B cell (primary cell): ENCODE results near the gene SH3RF3. TPM values are rescaled to one million over a fixed set of nuclear protein-coding genes. Genes with fewer than 3 reads are reported as not detected.

Experiments
- ATAC-seq: fragments of 200-7000 bp; cut with Tn5 transposase; one replicate; pipeline ENCODE4 v1.10.0; 2021; ENCODE audit warnings: low read depth, mild to moderate bottlenecking, moderate number of reproducible peaks, moderate library complexity
- CTCF ChIA-PET: fragments of 350-600 bp; sonication (Branson Sonifier 250); formaldehyde crosslinking; loops from one replicate; lab custom pipeline; 2021; ENCODE audit warnings: antibody characterized with exemption, inconsistent platforms; lab: Charles Lee
- POLR2A ChIA-PET: fragments of 350-600 bp; sonication (Branson Sonifier 250); formaldehyde crosslinking; loops from one replicate; lab custom pipeline; 2021; ENCODE audit warnings: antibody characterized with exemption; lab: Charles Lee
- DNase-seq: peaks from one replicate; pipeline ENCODE4 v3.0.0; 2013
- H2AFZ ChIP-seq: 2 replicates; pipeline ENCODE4 v1.6.1; 2012; ENCODE audit warnings: mild to moderate bottlenecking, low read depth, low read length; ENCODE audit not compliant: insufficient read depth, poor library complexity, severe bottlenecking
- H3K27ac ChIP-seq, 2 donors: 1 replicate in 1 of 2; 2 replicates in 1 of 2; pipeline ENCODE4 v1.5.1; 2012 to 2013; ENCODE audit warnings: low read length in 2 of 2, mild to moderate bottlenecking in 2 of 2, moderate library complexity in 1 of 2
- H3K27me3 ChIP-seq, 4 experiments: fragments of 200-600 bp in 1 of 4; sonication (generic) in 1 of 4; replicated peaks in 1 of 4; 1 replicate in 2 of 4; 2 replicates in 2 of 4; pipeline versions ENCODE4 v1.6.1 to v1.7.0; 2013 to 2016; ENCODE audit warnings: low read length in 3 of 4, mild to moderate bottlenecking in 2 of 4, mixed read lengths in 1 of 4, moderate library complexity in 1 of 4; ENCODE audit not compliant: insufficient read depth in 4 of 4, control insufficient read depth in 3 of 4; ENCODE audit errors: control extremely low read depth in 1 of 4
- H3K36me3 ChIP-seq, 2 experiments: replicated peaks in 1 of 2; 1 replicate in 1 of 2; 2 replicates in 1 of 2; pipeline versions ENCODE4 v1.6.1 to v1.7.1; 2013; ENCODE audit warnings: low read length in 1 of 2; ENCODE audit not compliant: insufficient read depth in 2 of 2, control insufficient read depth in 1 of 2; ENCODE audit errors: control extremely low read depth in 1 of 2, extremely low read depth in 1 of 2
- H3K4me1 ChIP-seq, 2 donors: fragments of 200-600 bp in 1 of 2; sonication (generic) in 1 of 2; 1 replicate in 1 of 2; 2 replicates in 1 of 2; pipeline versions ENCODE4 v1.5.1 to v1.6.1; 2013 to 2017; ENCODE audit warnings: low read length in 2 of 2; ENCODE audit not compliant: control insufficient read depth in 2 of 2, insufficient read depth in 2 of 2
- H3K4me2 ChIP-seq: replicated peaks from 2 replicates; pipeline ENCODE3; 2012; ENCODE audit warnings: mild to moderate bottlenecking, low read depth, low read length; ENCODE audit not compliant: poor library complexity, severe bottlenecking
- H3K4me3 ChIP-seq, 5 experiments: fragments of 200-600 bp in 1 of 5; sonication (generic) in 1 of 5; 1 replicate in 3 of 5; 2 replicates in 2 of 5; pipeline versions ENCODE4 v1.5.1 to v1.7.0; 2011 to 2016; ENCODE audit warnings: low read length in 4 of 5, mild to moderate bottlenecking in 4 of 5, low read depth in 2 of 5, control low read depth in 1 of 5, moderate library complexity in 1 of 5; ENCODE audit not compliant: insufficient read depth in 1 of 5; ENCODE audit errors: control extremely low read depth in 1 of 5, extremely low read depth in 1 of 5
- H3K79me2 ChIP-seq: fragments of 200-600 bp; sonication (generic); one replicate; pipeline ENCODE4 v1.6.0; 2016; ENCODE audit warnings: low read length; ENCODE audit not compliant: control insufficient read depth, insufficient read depth
- H3K9ac ChIP-seq: fragments of 200-600 bp; sonication (generic); 2 replicates; pipeline ENCODE4 v1.6.1; 2017; ENCODE audit warnings: mild to moderate bottlenecking, low read length, moderate library complexity
- H3K9me3 ChIP-seq, 3 donors: one replicate each; pipeline versions ENCODE4 v1.6.1 to v1.7.1; 2013; ENCODE audit warnings: low read length in 2 of 3; ENCODE audit not compliant: control insufficient read depth in 2 of 3, insufficient read depth in 1 of 3; ENCODE audit errors: control extremely low read depth in 1 of 3
- H4K20me1 ChIP-seq: 2 replicates; pipeline ENCODE4 v1.6.0; 2012; ENCODE audit warnings: mild to moderate bottlenecking, low read length; ENCODE audit not compliant: insufficient read depth, control insufficient read depth, poor library complexity, severe bottlenecking
- H3K27ac Mint-ChIP-seq: one replicate; pipeline ENCODE4 v1.8.0; 2021; ENCODE audit warnings: mixed read lengths
- H3K27me3 Mint-ChIP-seq: one replicate; pipeline ENCODE4 v1.8.0; 2021; ENCODE audit warnings: mixed read lengths
- H3K4me1 Mint-ChIP-seq: one replicate; pipeline ENCODE4 v1.8.0; 2021; ENCODE audit warnings: mixed read lengths
- H3K4me3 Mint-ChIP-seq: one replicate; pipeline ENCODE4 v1.8.0; 2021; ENCODE audit warnings: mixed read lengths
- H3K9me3 Mint-ChIP-seq: one replicate; pipeline ENCODE4 v1.8.0; 2022; ENCODE audit warnings: mixed read lengths; ENCODE audit not compliant: insufficient read depth
- EZH2 ChIP-seq: IDR thresholded peaks from 2 replicates; pipeline ENCODE4 v1.6.1; 2012; ENCODE audit warnings: borderline replicate concordance, low read depth, mild to moderate bottlenecking, moderate library complexity, low read length; ENCODE audit not compliant: insufficient read depth, poor library complexity, severe bottlenecking
- WGBS: methylation state at CpG from one replicate; pipeline ENCODE4 v1.1.5; 2013; ENCODE audit warnings: missing lambda C conversion rate; ENCODE audit not compliant: insufficient coverage; 5-methylcytosine and 5-hydroxymethylcytosine counted together
- intact Hi-C: fragments of 100-400 bp; cut with micrococcal nuclease; formaldehyde crosslinking; loops from one replicate; pipeline ENCODE4 v1.10.0; 2022
- polyA plus RNA-seq: library from polyadenylated mRNA; depleted of rRNA; stranded (reverse); fragments of >200 nt; gene quantifications from 2 replicates; pipeline ENCODE4 v1.2.3, GENCODE V29; 2012
- total RNA-seq, 2 donors: library from RNA; stranded (reverse); fragments of 120-200 nt in 1 of 2; gene quantifications; 1 replicate in 1 of 2; 2 replicates in 1 of 2; pipeline versions ENCODE4 v1.2.3 to v1.2.4, GENCODE V29; 2013 to 2022
- TF ChIP-seq, protein P1 (sequence below): fragments of 200-600 bp; IDR thresholded peaks from one replicate; pipeline ENCODE4 v1.8.0; 2022; ENCODE audit warnings: antibody characterized with exemption, mild to moderate bottlenecking

The SH3RF3 gene
- total and polyA plus RNA-seq, 2 donors (not counting 1 experiment from before 2014, with no cell fraction given) = 0.07 to 1.2 TPM

DNA sequence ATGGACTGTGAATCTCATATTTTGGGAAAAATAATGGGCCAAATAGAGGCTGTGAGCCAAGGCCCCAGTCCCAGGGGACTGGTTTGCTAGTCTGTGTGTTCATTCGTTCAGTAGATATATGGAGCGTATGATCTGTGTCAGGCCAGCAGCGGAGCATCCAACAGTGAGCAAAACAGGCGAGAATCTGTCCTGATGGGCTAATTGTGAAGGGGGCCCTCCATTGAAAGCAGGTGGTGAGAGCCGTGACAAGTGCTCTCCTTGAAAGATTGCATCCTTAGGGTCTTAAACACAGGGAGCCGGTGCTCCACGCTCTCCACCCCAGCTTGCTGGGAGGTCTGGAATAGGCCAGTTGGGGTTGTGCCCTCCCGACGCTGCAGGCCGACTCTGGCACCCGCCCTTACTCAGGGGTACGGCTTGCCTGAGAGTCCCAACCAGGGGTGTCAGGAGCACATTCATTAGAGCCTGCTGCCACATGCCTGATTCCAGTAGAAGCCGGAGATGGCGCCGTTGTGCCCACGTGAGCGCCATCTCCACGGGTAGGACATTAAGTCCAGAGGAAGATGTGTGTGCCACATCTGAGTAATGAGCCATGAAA, 213.3 kb downstream of the SH3RF3 start:
- no peak overlapping the region for H3K27ac ChIP-seq
- H2AFZ ChIP-seq = no peak overlapping the region
- H3K4me1 Mint-ChIP-seq = no peaks in the 10 kb centered on the region
- 94% methylated on average over 13 of the region's 18 CpGs for whole genome bisulfite sequencing
- H3K4me1 ChIP-seq = no peaks in the 10 kb centered on the region
- peaks cover 0 to 3% (median 0%) of the 10 kb centered on the region in 3 donors for H3K9me3 ChIP-seq
- H3K27me3 Mint-ChIP-seq = peaks cover 10% of the 10 kb centered on the region
- intact Hi-C loops = no loop called here
- H3K27ac Mint-ChIP-seq = no peak overlapping the region
- ATAC-seq = no peak
- H3K9ac ChIP-seq = no peak overlapping the region
- ChIA-PET CTCF (no interaction called here), POLR2A (no interaction called here)
- no peaks in the 10 kb centered on the region for H3K79me2 ChIP-seq
- H3K9me3 Mint-ChIP-seq = no peaks in the 10 kb centered on the region
- H3K4me3 Mint-ChIP-seq = no peak overlapping the region
- no peak overlapping the region for H3K4me2 ChIP-seq
- H3K27me3 ChIP-seq = peaks cover 0 to under 1% (median 0%) of the 10 kb centered on the region in 4 experiments
- DNase-seq = no peak
- no peaks in the 10 kb centered on the region for H4K20me1 ChIP-seq
- no peak overlapping the region for H3K4me3 ChIP-seq
- TF ChIP-seq EZH2 = no peak
- TF ChIP-seq, protein P1, sequence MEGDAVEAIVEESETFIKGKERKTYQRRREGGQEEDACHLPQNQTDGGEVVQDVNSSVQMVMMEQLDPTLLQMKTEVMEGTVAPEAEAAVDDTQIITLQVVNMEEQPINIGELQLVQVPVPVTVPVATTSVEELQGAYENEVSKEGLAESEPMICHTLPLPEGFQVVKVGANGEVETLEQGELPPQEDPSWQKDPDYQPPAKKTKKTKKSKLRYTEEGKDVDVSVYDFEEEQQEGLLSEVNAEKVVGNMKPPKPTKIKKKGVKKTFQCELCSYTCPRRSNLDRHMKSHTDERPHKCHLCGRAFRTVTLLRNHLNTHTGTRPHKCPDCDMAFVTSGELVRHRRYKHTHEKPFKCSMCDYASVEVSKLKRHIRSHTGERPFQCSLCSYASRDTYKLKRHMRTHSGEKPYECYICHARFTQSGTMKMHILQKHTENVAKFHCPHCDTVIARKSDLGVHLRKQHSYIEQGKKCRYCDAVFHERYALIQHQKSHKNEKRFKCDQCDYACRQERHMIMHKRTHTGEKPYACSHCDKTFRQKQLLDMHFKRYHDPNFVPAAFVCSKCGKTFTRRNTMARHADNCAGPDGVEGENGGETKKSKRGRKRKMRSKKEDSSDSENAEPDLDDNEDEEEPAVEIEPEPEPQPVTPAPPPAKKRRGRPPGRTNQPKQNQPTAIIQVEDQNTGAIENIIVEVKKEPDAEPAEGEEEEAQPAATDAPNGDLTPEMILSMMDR = no peak
- no peaks in the 10 kb centered on the region for H3K36me3 ChIP-seq

DNA sequence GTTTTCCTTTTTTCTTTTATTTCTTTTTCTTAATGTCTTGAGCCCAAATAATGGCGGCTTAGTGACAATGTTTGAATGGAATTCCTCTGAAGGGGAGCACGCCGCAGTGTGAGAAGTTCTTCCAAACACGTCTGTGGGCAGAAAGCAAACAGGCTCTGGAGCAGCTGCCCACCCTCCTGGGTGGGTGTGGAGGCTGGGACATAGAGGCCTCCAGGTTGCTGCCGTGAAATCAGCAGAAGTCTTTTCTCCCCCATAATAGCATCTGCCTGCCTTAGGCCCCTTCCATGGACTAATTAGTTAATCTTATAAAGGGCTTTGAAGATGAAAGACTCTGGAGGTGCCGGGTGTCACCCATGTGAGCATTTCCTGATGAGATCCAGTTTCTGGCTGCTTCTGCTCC, 213.9 kb downstream of the SH3RF3 start:
- ATAC-seq (no peak), DNase-seq (no peak)
- H3K9ac ChIP-seq = no peak overlapping the region
- Mint-ChIP-seq H3K27me3 (peaks cover 10% of the 10 kb centered on the region), H3K9me3 (no peaks in the 10 kb centered on the region), H3K4me3 (no peak overlapping the region), H3K27ac (no peak overlapping the region), H3K4me1 (no peaks in the 10 kb centered on the region)
- no peak overlapping the region for H2AFZ ChIP-seq
- no peak overlapping the region for H3K27ac ChIP-seq
- TF ChIP-seq, protein P1 = no peak
- no peaks in the 10 kb centered on the region for H3K36me3 ChIP-seq
- no peaks in the 10 kb centered on the region for H3K79me2 ChIP-seq
- peaks cover 0 to under 1% of the 10 kb centered on the region in 2 donors for H3K4me1 ChIP-seq
- H4K20me1 ChIP-seq = no peaks in the 10 kb centered on the region
- H3K4me2 ChIP-seq = no peak overlapping the region
- ChIA-PET POLR2A (no interaction called here), CTCF (no interaction called here)
- H3K27me3 ChIP-seq = no peaks in the 10 kb centered on the region
- H3K9me3 ChIP-seq = peaks cover 0 to 3% (median 0%) of the 10 kb centered on the region in 3 donors
- 95% methylated on average over 3 of the region's 6 CpGs for WGBS
- intact Hi-C loops = no loop called here
- no peak overlapping the region for H3K4me3 ChIP-seq
